Measurements from ENCODE around the gene SAMSN1. TPM values are rescaled to one million over a fixed set of nuclear protein-coding genes. Genes with fewer than 3 reads are reported as not detected.

SAMSN1 gene
- total RNA-seq, 2 experiments from 2014 or later = 58.9 to 126 TPM

GRCh38 chr21:14452727-14453241 lies 93.3 kb downstream of the SAMSN1 start:
- Mint-ChIP-seq H3K27me3 (no peaks in the 10 kb centered on the region), H3K9me3 (ENCODE audit: low read depth) (peaks cover 2% of the 10 kb centered on the region), H3K4me1 (peaks cover 45% of the 10 kb centered on the region), H3K4me3 (no peak overlapping the region), H3K27ac (peak overlapping the region; percentile 80), H3K36me3 (peaks cover 12% of the 10 kb centered on the region)
- CTCF ChIA-PET = interaction anchor here (1.2 to 2.3 kb wide), 3 partner anchors 19 to 285 kb away, joined by 5 to 10 read pairs (median 9); no protein-coding TSS in a partner anchor
- no peak for DNase-seq
- ATAC-seq = no peak

GRCh38 chr21:14452031-14452726 lies 93.9 kb downstream of the SAMSN1 start:
- CTCF ChIA-PET = interaction anchor here (1.2 to 2.3 kb wide), 3 partner anchors 20 to 286 kb away, joined by 5 to 10 read pairs (median 9); no protein-coding TSS in a partner anchor
- H3K4me1 Mint-ChIP-seq = peaks cover 44% of the 10 kb centered on the region
- no peaks in the 10 kb centered on the region for H3K27me3 Mint-ChIP-seq
- H3K4me3 Mint-ChIP-seq = no peak overlapping the region
- no peak overlapping the region for H3K27ac Mint-ChIP-seq
- DNase-seq (no peak), ATAC-seq (no peak)
- H3K36me3 Mint-ChIP-seq = peaks cover 12% of the 10 kb centered on the region
- peaks cover 2% of the 10 kb centered on the region for H3K9me3 Mint-ChIP-seq (ENCODE audit: low read depth)

- Mint-ChIP-seq H3K4me1 (peaks cover 44% of the 10 kb centered on the region), H3K4me3 (no peak overlapping the region), H3K27ac (no peak overlapping the region), H3K36me3 (peaks cover 10% of the 10 kb centered on the region), H3K9me3 (ENCODE audit: low read depth) (peaks cover 2% of the 10 kb centered on the region), H3K27me3 (no peaks in the 10 kb centered on the region)
- CTCF ChIA-PET = interaction anchor here (1.6 kb wide), 1 partner anchor 82 kb away, joined by 4 read pairs; no protein-coding TSS in a partner anchor
- ATAC-seq (no peak), DNase-seq (no peak)
Measured at GRCh38 chr21:14451546-14451945, 94.6 kb downstream of the SAMSN1 start.

- peaks cover 2% of the 10 kb centered on the region for H3K9me3 Mint-ChIP-seq (ENCODE audit: low read depth)
- peaks cover 5% of the 10 kb centered on the region for H3K36me3 Mint-ChIP-seq
- H3K27ac Mint-ChIP-seq = no peak overlapping the region
- peaks cover 26% of the 10 kb centered on the region for H3K4me1 Mint-ChIP-seq
- ATAC-seq (no peak), DNase-seq (no peak)
- no peaks in the 10 kb centered on the region for H3K27me3 Mint-ChIP-seq
- no peak overlapping the region for H3K4me3 Mint-ChIP-seq
- CTCF ChIA-PET = interaction anchor here (1.3 kb wide), 1 partner anchor 19 kb away, joined by 3 read pairs; no protein-coding TSS in a partner anchor
Measured at GRCh38 chr21:14448784-14449183, 97.3 kb downstream of the SAMSN1 start.

- Mint-ChIP-seq H3K4me3 (no peak overlapping the region), H3K36me3 (peaks cover 4% of the 10 kb centered on the region), H3K4me1 (no peaks in the 10 kb centered on the region), H3K27me3 (no peaks in the 10 kb centered on the region), H3K9me3 (ENCODE audit: low read depth) (peaks cover 6% of the 10 kb centered on the region), H3K27ac (no peak overlapping the region)
- DNase-seq = no peak
- ATAC-seq = no peak
- CTCF ChIA-PET = interaction anchor here (0.9 kb wide), 1 partner anchor 335 kb away, joined by 3 read pairs; no protein-coding TSS in a partner anchor
Measured at GRCh38 chr21:14438211-14438610, 107.9 kb downstream of the SAMSN1 start.

GRCh38 chr21:14435423-14435822 lies 110.7 kb downstream of the SAMSN1 start:
- Mint-ChIP-seq H3K36me3 (peaks cover 4% of the 10 kb centered on the region), H3K27ac (no peak overlapping the region), H3K4me1 (no peaks in the 10 kb centered on the region), H3K27me3 (no peaks in the 10 kb centered on the region), H3K9me3 (ENCODE audit: low read depth) (peaks cover 6% of the 10 kb centered on the region), H3K4me3 (no peak overlapping the region)
- CTCF ChIA-PET = no interaction called here
- DNase-seq (no peak), ATAC-seq (no peak)

Other genes starting within 250 kb of the SAMSN1 start
- gene HSPA13, start 163.2 kb downstream of the SAMSN1 start, total RNA-seq = 10 to 100 TPM; 20.8 to 32.4 TPM